Fibroblast of skin of left quadriceps (primary cell): ENCODE results near the gene DGKI.
"Not testable (repeated sequence)": the region's sequence is repeated elsewhere in the genome, so short reads cannot be mapped to it uniquely, and the experiment has no call there.

ENCODE experiments used
- DNase-seq, 2 experiments: peaks; one replicate each; pipeline ENCODE4 v3.0.0-alpha.2; 2013; ENCODE audit warnings: low read depth in 2 of 2

DGKI gene

GRCh38 chr7:137474540-137475026, 372.2 kb downstream of the DGKI start:
- no peak for DNase-seq

- no peak for DNase-seq
These were observed 375.6 kb downstream of the DGKI start for GRCh38 chr7:137471128-137471527.

- DNase-seq: no peak
These were observed 376.9 kb downstream of the DGKI start for GRCh38 chr7:137469858-137470257.

- DNase-seq: no peak
These were observed 377.5 kb downstream of the DGKI start for GRCh38 chr7:137469191-137469811.

GRCh38 chr7:137462847-137463246, 383.9 kb downstream of the DGKI start:
- no peak for DNase-seq

GRCh38 chr7:137462074-137462715, 384.6 kb downstream of the DGKI start:
- DNase-seq: no peak

GRCh38 chr7:137458399-137458798, 388.4 kb downstream of the DGKI start:
- DNase-seq: no peak

- DNase-seq: peak in 1 of 2 experiments; percentile 27
These were observed 392.0 kb downstream of the DGKI start for GRCh38 chr7:137454767-137455166.

- peak in 1 of 2 experiments; percentile 43 for DNase-seq
These were observed 392.5 kb downstream of the DGKI start for GRCh38 chr7:137454246-137454724.

GRCh38 chr7:137453356-137453755, 393.4 kb downstream of the DGKI start:
- DNase-seq: no peak

- DNase-seq: no peak
These were observed 397.8 kb downstream of the DGKI start for GRCh38 chr7:137449016-137449415.

GRCh38 chr7:137448572-137448971, 398.2 kb downstream of the DGKI start:
- not testable (repeated sequence) for DNase-seq

GRCh38 chr7:137446025-137446424, 400.7 kb downstream of the DGKI start:
- DNase-seq: peak in 1 of 2 experiments; percentile 20

GRCh38 chr7:137445268-137445667, 401.5 kb downstream of the DGKI start:
- no peak for DNase-seq

- peak; percentile 68 to 69 for DNase-seq
These were observed 403.2 kb downstream of the DGKI start for GRCh38 chr7:137443616-137444015.

GRCh38 chr7:137441451-137441850, 405.3 kb downstream of the DGKI start:
- DNase-seq: no peak

GRCh38 chr7:137439829-137440825, 406.6 kb downstream of the DGKI start:
- DNase-seq: peak; percentile 55 to 60

- DNase-seq: no peak
These were observed 411.8 kb downstream of the DGKI start for GRCh38 chr7:137434946-137435345.

GRCh38 chr7:137434530-137434929, 412.2 kb downstream of the DGKI start:
- no peak for DNase-seq

GRCh38 chr7:137423321-137423720, 423.5 kb downstream of the DGKI start:
- no peak for DNase-seq

GRCh38 chr7:137421366-137421765, 425.4 kb downstream of the DGKI start:
- no peak for DNase-seq

GRCh38 chr7:137418841-137419240, 427.9 kb downstream of the DGKI start:
- DNase-seq: no peak
